HG02588 (cell line): ENCODE data around the gene NOTCH2.
"Not testable (repeated sequence)": the region's sequence is repeated elsewhere in the genome, so short reads cannot be mapped to it uniquely, and the experiment has no call there.

Source experiments
- ATAC-seq: cut with Tn5 transposase; IDR thresholded peaks from one replicate; pipeline ENCODE4 v1.9.1; 2021; ENCODE audit warnings: mild to moderate bottlenecking, moderate library complexity; ENCODE audit not compliant: unreplicated experiment

The NOTCH2 gene

GRCh38 chr1:120069067-120069919 lies at the start of gene NOTCH2:
TSS of gene NOTCH2 (minus strand) at chr1:120069662. CDS start at chr1:120069406, 256 bp downstream.
- ATAC-seq, result peak; percentile 58

DNA sequence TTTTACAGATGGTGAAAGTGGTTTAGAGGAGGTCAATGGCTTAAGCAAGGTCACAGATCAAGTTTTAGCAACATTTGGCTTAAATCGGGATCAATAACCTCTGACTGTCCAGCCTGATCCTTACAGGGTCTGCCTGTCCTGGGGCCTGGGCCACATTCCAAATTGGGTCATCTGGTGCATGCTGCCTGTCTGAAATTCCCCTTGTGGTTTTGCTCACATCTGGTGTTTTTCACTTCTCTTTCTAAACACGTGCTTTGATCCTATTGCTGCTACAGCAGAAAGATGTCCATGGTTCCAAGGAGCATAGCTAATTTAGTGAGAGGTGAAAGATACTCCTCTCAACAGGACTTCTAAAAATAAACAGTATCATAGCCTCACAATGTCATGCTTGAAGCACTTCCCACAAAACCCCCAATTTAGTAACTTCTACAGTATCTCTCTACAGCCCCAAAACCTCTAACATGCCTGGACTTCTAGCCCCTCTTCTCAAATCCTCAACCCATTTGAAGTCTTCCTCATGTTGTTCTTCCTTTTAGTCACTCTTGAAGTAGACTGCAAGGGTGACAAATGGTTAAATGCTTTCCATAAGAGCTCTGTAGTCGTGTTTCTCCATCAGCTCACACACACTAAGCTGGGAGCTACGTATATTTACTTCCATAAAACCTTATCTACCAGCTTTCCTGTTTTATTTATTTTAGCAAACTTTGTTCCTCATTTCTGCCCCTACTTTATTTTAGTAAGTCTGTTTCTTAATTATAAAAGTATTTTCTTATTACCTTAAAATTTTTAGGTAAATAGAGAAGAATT lies 48.1 kb upstream of the NOTCH2 start:
- peak; percentile 72 for ATAC-seq

- not testable (repeated sequence) for ATAC-seq
These were observed 46.6 kb upstream of the NOTCH2 start for GRCh38 chr1:120116094-120116493.

- ATAC-seq, result not testable (repeated sequence)
These were observed 43.7 kb upstream of the NOTCH2 start for GRCh38 chr1:120113134-120113533.

- ATAC-seq, result not testable (repeated sequence)
These were observed 42.8 kb upstream of the NOTCH2 start for GRCh38 chr1:120112212-120112611.

- not testable (repeated sequence) for ATAC-seq
These were observed 42.3 kb upstream of the NOTCH2 start for GRCh38 chr1:120111771-120112170.

GRCh38 chr1:120111008-120111407 lies 41.5 kb upstream of the NOTCH2 start:
- ATAC-seq, result not testable (repeated sequence)

- not testable (repeated sequence) for ATAC-seq
These were observed 40.2 kb upstream of the NOTCH2 start for GRCh38 chr1:120109656-120110055.

GRCh38 chr1:120109180-120109579 lies 39.7 kb upstream of the NOTCH2 start:
- ATAC-seq, result not testable (repeated sequence)

DNA sequence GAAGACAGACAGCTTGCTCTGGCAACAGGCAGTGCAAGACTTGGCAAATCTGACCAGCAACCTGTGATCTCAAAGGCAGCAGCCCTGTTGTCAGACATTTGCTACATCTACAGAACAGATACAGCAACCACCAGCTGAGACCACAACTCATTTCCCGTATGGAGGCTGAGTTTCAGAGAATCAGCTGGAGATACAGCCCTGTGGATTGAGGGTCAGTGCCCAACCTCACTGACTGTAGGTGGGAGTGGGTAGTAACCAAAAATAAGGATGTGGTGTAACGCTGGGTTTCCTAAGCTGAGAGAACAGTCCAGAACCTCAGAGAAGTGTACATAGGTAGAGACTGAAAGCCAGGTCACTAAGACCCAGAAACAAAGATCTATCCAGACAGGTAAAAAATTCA lies 35.8 kb upstream of the NOTCH2 start:
- not testable (repeated sequence) for ATAC-seq

DNA sequence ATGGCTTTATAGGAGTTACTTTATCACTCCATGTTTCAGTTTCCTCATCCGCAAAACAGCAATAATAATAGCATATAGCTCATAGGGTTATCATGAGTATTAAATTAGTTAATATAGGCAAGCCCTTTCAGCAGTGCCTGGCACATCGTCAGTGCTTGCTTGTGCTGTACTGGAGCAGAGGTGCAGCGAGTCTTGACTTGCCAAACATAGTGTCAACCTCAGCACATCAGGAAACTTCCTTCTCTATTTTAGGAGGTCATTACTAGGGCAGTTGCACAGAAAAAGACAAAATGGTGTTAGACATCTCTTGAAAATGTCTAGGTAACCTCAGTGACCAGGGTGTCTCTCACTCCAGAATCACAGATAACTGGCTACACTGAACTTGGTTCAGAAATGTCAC lies 34.3 kb upstream of the NOTCH2 start:
- not testable (repeated sequence) for ATAC-seq

DNA sequence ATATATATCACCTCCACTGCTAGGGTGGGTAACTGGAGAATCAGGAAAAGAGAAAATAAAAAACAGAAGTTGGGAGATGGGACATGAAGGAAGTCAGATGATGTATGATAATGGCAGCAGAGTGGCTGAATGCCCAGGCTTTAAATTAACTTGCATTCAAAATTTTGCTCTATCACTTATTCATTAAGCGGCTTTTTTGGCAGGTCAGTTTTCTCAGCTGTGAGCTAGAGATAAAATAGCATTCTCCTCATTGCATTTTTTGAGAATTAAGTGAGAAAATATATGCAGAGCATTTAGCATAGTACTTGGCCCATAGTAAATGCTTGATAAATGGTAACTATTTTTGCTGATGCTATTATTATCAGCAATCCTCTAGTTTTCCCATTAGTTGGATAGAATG lies 32.1 kb upstream of the NOTCH2 start:
- not testable (repeated sequence) for ATAC-seq

DNA sequence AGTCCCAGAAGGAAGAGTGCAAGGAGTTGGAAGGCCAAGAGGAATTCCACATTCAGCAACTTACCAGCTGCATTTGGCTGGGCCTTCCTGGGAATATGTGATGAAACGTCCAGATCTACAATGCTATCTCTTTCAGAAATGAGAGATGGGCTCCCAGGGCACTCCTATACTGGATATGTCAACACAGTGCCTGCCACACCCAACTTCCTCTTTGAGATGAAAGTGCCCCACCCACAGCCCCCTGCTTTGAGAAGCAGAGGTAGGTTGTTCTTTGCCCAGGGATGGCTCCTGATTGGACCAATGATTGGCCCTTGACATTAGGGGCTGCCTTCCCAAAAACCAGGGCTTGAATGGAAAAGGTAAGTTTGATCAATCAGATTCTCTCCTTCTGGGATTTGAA lies 31.1 kb upstream of the NOTCH2 start:
- ATAC-seq, result not testable (repeated sequence)

- not testable (repeated sequence) for ATAC-seq
These were observed 29.7 kb upstream of the NOTCH2 start for GRCh38 chr1:120098986-120099759.

- not testable (repeated sequence) for ATAC-seq
These were observed 27.6 kb upstream of the NOTCH2 start for GRCh38 chr1:120096981-120097545.

- ATAC-seq, result not testable (repeated sequence)
These were observed 24.2 kb upstream of the NOTCH2 start for GRCh38 chr1:120093548-120094181.

- ATAC-seq, result not testable (repeated sequence)
These were observed 23.1 kb upstream of the NOTCH2 start for GRCh38 chr1:120092232-120093218.

- not testable (repeated sequence) for ATAC-seq
These were observed 21.4 kb upstream of the NOTCH2 start for GRCh38 chr1:120090830-120091229.

GRCh38 chr1:120087959-120088358 lies 18.5 kb upstream of the NOTCH2 start:
- ATAC-seq, result not testable (repeated sequence)
